Peyer's patch (tissue), 4 donors: ENCODE results near the gene OLFML1.

Experiments used
- POLR2A ChIP-seq, 2 donors: fragments of 450-650 bp; IDR thresholded peaks; one replicate each; pipeline ENCODE4 v1.5.1; 2017; ENCODE audit warnings: antibody characterized with exemption in 2 of 2, mild to moderate bottlenecking in 2 of 2, moderate library complexity in 2 of 2
- TF ChIP-seq, protein P1 (sequence below), 6 experiments: fragments of 450-650 bp in 4 of 6; fragments of 200-600 bp in 2 of 6; sonication (generic) in 1 of 6; IDR thresholded peaks; one replicate each; pipeline ENCODE4 v1.5.1; 2017 to 2019; ENCODE audit warnings: antibody characterized with exemption in 6 of 6, mild to moderate bottlenecking in 3 of 6, moderate library complexity in 1 of 6

DNA sequence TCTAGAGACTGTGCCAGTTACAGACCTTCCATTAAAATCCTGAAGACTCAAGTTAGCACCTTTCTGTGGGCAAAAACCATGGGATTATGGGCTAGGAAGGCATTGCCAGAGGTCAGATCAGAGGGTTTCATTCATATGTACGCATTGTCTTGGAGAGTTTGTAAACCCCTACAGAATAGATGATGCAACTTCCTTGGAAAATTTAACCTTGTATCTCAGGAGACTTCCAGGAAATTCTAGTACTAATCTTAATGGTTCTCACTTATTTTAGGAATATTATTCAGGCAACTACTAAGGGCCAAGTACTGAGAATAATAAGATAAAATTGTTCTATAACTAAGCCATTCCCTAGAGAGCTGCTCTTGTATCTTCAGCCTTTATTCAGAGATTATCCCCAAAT, 6.9 kb downstream of the OLFML1 start:
- TF ChIP-seq, protein P1, sequence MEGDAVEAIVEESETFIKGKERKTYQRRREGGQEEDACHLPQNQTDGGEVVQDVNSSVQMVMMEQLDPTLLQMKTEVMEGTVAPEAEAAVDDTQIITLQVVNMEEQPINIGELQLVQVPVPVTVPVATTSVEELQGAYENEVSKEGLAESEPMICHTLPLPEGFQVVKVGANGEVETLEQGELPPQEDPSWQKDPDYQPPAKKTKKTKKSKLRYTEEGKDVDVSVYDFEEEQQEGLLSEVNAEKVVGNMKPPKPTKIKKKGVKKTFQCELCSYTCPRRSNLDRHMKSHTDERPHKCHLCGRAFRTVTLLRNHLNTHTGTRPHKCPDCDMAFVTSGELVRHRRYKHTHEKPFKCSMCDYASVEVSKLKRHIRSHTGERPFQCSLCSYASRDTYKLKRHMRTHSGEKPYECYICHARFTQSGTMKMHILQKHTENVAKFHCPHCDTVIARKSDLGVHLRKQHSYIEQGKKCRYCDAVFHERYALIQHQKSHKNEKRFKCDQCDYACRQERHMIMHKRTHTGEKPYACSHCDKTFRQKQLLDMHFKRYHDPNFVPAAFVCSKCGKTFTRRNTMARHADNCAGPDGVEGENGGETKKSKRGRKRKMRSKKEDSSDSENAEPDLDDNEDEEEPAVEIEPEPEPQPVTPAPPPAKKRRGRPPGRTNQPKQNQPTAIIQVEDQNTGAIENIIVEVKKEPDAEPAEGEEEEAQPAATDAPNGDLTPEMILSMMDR (IDR thresholded peaks at IDR 0.05) = no peak
- no peak for TF ChIP-seq POLR2A (IDR thresholded peaks at IDR 0.05)
